ENCODE measurements around the gene TBC1D13.
"Not testable (repeated sequence)": the region's sequence is repeated elsewhere in the genome, so short reads cannot be mapped to it uniquely, and the experiment has no call there.

The TBC1D13 gene

DNA sequence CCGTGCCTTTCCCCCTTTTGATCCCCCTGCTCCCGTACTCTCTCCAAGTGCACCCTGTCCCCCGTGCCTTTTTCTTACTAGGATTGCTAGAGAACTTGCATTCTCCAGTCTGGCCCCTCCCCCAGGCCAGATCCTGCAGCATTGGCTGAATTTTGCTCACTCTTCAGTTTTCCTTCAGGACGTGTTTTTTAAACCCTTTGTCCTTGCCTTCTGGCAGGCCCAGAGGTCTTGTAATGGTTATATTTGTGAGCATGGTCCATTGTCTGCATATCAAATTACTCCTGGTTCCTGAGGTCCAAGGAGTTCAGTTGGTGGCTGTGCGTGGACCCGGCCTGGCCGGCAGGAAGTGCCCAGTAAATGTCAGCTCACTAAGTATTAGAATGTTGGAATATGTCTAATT, 606 bp downstream of the TBC1D13 start:
- peak; percentile 4 for DNase-seq

DNA sequence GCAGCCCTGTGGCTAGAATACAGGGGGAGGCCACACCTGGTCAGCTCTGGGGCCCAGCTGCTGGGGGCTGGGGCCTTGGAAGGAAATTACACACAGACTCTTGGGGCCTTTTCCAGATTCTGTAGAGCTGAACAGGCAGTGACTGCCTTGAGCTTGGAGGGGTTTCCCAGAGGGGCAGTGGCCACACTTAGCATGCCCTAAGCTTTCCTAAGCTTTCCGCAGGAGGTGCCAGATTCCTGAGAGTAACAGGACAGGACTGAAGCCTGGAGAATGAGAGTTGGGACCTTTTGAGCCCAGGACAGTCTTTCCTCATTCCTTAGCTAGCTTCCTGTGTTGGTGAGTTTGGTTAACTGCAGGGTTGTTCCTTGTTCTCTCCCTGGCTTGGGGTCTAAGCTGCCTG, 1.4 kb downstream of the TBC1D13 start:
- no peak for DNase-seq

DNA sequence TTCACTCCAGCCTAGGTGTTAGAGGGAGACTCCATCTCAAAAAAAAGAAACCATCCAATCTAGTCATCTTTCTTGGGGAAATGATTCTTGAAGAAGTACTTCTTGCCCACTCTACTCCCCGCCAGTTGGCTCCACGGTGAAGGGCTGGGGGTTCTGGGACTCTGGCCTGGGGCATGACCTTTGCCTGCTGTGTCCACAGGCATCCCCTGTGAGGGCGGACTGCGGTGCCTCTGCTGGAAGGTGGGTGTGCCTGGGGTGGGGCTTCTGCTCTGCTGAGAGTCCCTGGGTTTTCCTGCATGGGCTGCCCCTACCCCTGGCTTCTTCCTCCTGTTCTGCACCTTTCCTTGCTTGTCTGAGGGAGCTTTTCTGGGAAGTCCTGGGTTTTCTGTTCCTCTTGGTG, 3.5 kb downstream of the TBC1D13 start:
- DNase-seq = no peak

DNA sequence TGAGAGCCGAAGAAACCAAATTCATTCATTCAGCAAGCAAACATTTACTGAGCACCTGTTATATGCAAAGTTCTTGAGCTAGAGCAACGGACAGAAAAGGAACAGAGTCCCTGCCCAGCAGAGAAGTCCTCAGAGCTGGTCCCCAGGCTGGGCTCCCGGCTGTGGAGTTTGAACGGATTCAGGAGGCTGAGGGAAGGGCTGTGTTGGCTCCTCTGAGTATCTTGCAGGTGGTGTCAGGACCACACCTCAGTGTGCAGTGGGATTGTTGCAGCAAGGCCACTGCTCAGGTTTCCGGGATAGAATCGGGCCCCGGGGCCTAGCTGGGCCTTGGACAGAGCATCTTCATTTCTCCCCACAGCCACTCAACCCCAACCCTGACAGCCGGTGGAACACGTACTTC, 5.1 kb downstream of the TBC1D13 start:
- DNase-seq = no peak

DNA sequence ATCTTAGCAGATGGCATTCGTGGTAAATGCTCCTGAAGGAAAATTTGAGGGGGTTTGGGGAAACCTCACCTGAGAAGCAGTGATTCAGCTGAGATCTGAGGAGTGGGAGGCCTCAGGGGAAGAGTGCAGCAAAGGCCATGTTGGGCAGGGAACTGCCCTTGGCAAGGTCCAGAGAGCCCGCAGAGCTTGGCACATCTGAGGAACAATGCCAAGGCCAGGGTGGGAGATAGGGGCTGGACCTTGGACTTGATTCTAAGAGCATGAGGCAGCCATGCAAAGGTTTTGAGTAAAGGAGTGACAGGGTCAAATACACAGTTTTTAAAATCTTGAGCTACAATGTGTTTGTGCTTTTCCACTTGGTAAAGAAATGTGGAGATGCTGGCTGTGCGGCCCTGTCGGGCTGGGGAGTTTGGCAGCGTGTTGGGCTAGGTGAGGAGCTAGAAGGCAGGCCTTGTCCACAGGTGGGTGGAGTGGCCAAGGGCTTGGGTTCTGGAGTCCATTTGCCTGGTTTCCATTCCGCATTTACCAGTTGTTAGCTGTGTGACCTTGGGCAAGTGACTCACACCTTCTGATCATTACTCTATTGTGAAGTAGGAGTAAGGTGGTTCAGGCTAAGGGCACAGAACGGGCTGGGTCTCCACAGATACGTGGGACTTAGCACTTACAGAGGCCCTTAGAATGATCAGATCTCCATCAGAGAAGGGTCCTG, 6.1 kb downstream of the TBC1D13 start:
- DNase-seq = no peak

DNA sequence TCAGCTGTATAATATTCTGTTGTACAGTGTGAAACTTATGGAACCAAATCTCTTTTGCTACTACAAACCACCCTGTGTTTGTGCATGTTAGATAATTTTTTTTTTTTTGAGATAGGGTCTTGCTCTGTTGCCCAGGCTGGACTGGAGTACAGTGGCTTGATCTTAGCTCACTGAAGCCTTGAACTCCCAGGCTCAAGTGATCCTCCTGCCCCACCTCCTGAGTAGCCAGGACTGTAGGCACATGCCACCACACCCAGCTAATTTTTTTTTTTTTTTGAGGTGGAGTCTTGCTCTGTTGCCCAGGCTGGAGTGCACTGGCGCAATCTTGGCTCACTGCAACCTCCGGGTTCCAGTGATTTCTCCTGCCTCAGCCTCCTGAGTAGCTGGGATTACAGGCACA, 7.9 kb downstream of the TBC1D13 start:
- not testable (repeated sequence) for DNase-seq

DNA sequence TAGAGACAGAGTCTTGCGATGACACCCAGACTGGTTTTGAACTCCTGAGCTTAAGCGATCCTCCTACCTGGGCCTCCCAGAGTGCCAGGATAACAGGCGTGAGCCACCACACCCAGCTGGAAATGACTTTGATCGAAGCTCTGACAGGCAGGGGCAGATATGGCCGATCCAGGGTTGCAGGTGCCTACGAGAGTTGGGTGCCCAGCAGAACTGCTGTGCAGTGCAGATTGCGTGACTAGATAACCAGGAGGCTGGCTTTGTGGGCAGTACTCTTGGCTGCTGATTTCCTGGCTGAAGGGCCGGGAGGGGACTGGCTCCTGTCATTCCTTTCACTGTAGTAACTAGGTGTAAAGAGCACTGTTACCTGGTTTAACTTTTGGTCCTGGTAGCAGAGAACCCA, 11.8 kb downstream of the TBC1D13 start:
- no peak for DNase-seq

DNA sequence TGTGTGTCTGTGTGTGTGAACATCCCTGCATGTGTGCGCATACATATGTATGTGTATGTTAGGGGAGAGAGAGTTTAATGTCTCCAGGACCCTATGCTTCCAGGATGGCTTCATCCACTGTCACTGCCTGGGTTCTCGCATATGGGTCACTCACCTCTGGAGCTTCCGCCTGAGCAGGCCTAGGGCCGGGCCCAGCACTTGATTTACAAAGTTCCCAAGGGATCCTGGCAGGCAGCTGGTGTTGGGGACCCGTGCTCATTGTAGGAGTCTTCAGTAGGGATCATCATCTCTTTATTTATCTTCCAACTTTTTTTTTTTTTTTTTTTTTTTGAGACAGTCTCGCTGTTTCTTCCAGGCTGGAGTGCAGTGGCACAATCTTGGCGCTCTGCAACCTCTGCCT, 13.0 kb downstream of the TBC1D13 start:
- DNase-seq = no peak

DNA sequence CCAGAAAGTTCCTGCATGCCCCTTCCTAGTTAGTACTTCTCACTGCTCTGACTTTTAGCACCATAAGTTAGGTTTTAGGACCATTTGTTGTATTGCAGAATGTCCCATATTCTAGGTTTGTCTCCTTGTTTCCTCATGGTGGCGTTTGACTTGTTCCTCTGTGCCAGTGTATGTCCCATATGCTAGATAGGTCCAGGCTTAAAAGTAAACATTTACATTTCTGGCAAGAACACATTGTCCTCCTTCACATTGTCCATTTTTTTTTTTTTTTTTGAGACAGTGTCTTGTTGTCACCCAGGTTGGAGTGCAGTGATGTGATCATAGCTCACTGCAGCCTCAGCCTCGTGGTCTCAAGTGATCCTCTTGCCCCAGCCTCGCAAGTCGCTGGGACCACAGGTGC, 15.4 kb downstream of the TBC1D13 start:
- DNase-seq = no peak

DNA sequence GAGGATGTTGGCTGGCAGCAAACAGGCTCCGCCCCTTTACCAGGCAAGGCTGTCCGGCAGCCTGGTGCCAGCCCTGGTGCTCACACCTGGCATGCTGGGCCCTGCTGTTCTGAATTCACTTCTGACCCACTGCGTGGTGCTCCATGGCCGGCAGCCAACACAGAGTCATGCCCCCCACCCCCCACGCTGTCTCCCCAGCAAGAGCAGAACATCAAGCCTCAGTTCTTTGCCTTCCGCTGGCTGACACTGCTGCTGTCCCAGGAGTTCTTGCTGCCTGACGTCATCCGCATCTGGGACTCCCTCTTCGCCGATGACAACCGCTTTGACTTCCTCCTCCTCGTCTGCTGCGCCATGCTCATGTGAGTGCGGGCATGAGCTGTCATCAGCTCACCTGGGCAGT, 18.6 kb downstream of the TBC1D13 start:
- no peak for DNase-seq

DNA sequence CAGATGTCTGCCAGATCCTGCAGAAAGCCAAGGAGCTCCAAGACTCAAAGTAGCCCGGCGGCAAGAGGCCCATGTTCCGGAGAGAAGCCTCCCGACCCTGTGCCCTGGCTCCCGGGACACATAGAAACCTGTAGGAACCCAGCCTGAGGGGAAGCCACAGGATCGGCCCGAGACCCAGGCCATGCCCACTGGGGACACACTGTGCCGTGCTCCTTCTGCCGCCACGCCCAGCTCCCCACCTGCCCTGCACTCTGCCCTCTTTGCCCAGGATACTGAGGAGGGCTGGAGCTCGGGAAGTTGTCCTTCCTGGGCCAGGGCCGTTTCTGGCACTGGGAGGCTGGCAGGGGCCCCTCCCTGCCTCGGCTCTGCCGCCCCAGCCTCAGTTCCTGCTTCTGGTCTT, 20.8 kb downstream of the TBC1D13 start:
- DNase-seq = no peak

DNA sequence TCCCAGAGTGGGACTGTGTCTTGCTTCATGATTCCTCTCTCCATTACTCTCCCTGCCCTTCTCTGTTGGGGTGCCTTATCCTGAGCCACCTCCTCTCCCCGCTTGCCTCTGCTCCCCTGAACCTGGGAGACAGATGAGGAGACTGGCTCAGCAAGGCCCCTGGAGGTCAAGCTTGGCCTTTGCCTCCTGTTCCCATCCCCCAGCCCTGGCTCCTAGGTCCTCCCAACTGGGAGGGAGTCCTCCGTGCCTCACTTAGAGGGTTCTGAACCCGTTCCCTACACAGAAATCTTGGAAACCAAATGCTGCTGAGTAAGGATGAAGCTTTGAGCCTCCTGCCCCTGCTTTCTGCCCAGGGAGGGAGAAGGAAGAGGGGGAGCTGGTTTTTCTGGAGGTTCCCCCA, 21.5 kb downstream of the TBC1D13 start:
- DNase-seq = no peak

DNA sequence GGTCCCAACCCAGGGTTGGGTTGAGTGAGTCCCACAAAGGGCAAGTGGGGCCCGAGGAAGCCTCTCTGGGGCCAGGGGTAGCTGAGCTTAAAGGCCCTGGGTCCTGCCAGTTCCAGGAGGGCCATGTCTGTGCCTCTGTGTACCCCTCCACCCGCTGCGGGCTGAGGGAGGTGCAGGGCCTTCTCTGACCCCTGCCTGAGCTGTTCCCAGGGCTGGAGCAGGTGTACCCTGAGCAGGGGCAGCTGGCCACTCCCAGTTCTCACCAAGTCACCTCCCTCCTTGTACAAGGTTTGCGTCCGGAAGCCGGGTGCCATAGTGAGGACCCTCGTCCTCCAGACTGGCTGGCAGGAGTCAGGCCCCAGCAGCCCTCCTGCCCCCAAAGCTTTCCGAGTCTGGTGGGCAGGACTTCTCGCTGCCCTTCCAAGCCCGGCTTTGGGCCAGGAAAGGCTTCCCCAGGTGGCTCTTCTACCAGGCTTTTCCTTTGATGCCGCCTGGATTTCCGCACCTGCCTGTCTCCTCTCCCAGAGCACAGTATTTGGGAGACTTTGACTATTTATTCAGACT, 22.1 kb downstream of the TBC1D13 start:
- no peak for DNase-seq

DNA sequence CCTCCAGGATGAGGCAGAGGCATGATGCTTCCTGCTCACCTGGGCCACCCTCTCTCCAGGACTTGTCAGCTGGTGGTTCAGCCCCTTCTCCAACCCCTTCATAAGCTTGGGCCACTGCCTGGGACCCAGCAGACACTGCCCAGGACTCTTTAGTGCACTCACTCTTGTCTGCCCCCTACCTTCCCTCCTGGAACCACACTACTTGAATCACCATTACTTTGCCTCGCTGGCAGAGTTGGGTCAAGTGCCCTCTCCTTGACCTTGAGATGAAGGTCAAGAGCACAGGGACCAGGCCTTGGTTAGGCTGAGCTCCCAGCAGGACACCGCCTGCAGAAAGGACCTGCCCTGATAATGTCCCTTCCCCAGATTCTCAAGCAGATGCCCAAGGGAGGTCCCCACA, 22.8 kb downstream of the TBC1D13 start:
- no peak for DNase-seq

DNA sequence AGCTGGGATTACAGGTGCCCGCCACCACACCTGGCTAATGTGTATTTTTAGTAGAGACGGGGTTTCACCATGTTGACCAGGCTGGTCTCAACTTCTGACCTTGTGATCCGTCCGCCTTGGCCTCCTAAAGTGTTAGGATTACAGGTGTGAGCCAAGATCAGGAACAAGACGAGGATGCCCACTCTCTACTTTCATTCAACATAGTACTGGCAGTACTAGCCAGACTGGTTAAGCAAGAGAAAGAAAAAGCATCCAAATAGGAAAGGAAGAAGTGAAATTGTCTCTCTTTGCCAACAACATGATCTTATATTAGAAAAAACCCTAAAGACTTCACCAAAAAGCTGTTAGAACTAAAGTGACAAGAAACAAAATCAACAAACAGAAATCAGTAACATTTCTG, 23.8 kb downstream of the TBC1D13 start:
- no peak for DNase-seq

DNA sequence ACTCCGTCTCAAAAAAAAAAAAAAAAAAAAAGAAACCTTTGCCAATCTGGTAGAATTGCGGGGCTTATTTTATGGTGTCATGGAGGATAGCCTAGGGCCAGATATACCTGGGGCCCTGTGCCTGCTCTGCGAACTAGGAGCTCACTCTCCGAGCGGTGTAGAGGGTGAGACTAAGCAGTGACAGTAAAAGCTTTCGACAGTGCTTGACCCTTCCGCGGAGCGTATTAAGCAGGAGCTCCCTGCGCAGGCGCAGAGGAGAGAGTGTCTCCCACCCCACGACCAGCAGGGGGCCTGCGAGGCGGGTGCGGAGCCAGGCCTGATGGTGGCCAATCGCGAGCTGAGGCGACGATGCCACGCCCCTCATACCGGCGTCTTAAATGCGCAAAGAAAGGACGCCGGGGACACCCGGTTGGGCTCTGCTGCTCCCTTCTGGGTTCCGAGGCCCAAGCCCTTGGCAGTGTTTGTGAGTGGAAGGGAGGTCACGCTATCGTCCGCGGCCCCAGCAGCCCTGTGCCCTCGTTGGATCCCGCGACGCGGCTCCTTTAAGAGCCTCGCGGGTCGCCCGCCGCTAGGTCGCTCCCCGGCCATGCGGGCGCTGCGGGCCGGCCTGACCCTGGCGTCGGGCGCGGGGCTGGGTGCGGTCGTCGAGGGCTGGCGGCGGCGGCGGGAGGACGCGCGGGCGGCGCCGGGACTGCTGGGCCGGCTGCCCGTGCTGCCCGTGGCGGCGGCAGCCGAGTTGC, 31.2 kb downstream of the TBC1D13 start, which contains the start of gene ENDOG:
ENDOG (plus strand) TSS at position 402 of the 740 bp plus-strand sequence; CDS start at position 587, 185 bp downstream.
- DNase-seq = peak; percentile 96

DNA sequence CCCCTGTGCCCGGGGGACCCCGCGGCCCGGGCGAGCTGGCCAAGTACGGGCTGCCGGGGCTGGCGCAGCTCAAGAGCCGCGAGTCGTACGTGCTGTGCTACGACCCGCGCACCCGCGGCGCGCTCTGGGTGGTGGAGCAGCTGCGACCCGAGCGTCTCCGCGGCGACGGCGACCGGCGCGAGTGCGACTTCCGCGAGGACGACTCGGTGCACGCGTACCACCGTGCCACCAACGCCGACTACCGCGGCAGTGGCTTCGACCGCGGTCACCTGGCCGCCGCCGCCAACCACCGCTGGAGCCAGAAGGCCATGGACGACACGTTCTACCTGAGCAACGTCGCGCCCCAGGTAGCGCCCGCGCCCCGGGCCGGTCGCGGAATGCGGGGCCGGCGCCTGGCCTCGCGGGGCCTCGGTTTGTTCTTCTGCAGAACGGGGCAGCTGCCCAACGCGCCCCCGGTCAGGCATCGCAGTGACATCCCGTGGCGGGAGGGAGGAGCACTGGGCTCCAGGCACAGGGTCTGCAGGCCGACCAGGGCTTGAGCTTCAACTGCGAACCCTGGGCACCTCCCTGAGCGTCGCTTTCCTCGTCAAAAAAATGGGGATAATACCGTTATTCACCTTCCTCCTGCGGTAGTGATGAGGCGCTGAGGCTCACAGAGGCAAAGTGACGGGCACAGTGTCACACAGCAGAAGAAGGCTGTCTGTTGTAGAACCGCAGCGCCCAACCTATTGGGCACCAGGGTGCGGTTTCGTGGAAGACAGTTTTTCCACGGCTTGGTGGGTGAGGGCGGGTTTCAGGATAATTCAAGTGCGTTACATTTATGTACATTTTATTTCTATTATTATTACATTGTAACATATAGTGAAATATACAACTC, 32.0 kb downstream of the TBC1D13 start:
- DNase-seq = peak; percentile 19

DNA sequence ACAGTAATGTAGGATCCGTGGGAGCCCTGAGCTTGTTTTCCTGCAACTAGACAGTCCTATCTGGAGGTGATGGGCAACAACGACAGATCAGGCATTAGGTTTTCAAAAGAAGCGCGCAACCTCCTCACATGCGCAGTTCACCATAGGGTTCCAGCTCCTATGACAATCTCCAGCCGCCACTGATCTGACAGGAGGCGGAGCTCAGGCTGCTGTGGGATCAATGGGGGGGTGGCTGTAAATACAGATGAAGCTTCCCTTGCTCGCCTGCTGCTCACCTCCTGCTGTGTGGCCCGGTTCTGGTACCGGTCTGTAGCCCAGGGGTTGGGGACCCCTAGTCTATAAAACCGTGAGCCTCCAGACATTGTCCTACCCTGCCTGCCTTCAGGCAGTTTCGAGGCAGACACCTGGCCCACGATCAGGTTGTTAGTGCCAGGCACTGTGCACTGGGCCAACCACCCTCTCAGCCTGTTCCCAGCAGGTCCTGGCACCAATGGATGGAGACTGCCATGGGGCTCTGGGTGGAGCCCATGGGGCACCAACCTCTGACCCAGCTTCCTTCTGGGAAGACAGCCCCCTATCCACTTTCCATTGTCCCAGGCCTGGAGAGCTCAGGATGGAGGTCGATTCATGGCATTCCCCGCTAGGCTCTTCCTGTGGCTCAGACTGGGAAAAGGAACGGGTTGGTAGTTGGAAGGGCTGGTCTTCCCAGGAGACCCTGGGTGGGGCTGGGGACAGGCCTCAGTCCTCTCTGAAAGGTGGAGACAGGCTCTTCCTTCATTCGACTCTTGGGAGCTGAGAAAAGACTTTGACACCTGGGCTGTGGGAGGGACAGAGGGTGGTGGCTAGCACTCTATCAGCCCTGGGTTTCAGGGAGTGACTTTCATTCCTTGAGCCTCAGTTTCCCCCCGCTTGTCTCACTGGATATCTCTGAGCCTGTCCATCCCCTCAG, 32.9 kb downstream of the TBC1D13 start:
- peak; percentile 59 for DNase-seq

DNA sequence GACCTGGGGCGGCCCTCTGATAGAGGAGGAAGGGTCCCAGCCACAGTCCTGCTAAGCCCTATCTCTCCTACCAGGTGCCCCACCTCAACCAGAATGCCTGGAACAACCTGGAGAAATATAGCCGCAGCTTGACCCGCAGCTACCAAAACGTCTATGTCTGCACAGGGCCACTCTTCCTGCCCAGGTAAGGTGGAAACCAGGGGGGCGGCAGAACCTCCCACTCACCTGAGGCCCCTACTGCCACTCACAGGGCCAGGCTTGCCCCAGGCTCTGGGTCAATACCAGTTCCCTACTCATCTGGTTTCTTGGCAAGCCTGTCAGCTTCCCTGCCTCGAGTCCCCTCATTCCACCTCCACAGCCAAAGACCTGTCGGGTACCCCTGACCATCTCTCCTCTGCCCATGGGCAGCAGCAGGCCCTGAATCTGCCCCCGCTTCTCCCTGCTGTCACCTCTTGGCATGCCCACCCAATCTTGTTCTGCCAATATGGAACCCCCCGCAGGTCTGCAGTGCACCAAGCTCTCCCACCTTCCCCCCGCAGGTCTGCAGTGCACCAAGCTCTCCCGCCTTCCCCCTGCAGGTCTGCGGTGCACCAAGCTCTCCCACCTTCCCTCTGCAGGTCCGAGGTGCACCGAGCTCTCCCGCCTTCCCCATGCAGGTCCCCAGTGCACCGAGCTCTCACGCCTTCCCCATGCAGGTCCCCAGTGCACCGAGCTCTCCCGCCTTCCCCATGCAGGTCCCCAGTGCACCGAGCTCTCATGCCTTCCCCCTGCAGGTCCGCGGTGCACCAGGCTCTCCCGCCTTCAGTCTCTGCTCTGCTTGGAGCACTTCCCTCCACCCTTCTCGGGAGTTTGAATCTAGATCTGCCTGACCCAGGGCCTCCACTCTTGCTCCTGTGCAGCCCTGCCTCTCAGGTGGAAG, 33.9 kb downstream of the TBC1D13 start:
- DNase-seq = no peak

DNA sequence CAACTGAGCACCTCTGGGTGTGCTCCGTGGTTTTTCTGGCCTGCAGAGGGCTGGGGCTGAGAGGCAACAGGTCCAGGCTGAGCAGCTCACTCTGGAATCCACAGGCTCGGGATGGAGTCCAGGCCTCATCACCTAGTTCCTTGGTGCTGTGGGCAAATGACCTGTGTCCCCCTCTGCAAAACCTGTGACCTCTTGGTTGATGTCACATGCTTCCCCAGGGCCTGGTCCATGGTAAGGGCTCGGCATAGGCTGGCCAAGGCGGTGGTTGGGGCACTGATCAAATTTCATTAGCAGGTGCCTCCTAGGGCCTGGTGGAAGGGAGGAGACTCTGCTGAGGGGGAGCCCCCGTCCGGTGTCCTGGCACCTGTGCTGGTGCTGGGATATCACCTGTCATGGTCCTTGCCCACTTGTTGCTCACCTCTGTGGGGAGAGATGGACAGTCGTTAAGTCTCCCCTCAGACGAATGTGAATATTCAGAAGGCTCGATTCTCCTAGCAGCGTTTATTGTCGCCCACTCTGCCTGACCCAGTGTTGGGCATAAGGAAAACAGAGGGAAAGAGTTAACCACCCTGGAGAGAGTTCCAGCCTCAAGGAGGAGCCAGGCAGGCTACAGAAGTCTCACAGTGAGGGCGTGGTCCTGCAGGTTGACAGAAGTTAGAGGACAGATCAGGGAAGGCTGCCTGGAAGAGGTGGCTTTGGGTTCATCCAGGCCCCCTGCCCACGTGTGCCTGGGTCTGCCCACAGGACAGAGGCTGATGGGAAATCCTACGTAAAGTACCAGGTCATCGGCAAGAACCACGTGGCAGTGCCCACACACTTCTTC, 34.7 kb downstream of the TBC1D13 start:
- no peak for DNase-seq
